ENCODE data around the gene SBK3. TPM values are rescaled to one million over a fixed set of nuclear protein-coding genes. Genes with fewer than 3 reads are reported as not detected.
"Not testable (repeated sequence)": the region's sequence is repeated elsewhere in the genome, so short reads cannot be mapped to it uniquely, and the experiment has no call there.

Gene SBK3
- total RNA-seq, 1 donor from 2014 or later = not detected

- no peak for DNase-seq (ENCODE audit: low spot score)
- Mint-ChIP-seq H3K27me3 (ENCODE audit: low read depth) (no peaks in the 10 kb centered on the region), H3K9me3 (ENCODE audit: low read depth) (no peaks in the 10 kb centered on the region), H3K36me3 (ENCODE audit: low read depth) (peaks cover 15% of the 10 kb centered on the region), H3K4me1 (ENCODE audit: low read depth) (peaks cover 24% of the 10 kb centered on the region), H3K4me3 (ENCODE audit: unreplicated experiment) (peak overlapping the region; percentile 97), H3K27ac (ENCODE audit: unreplicated experiment) (peak overlapping the region; percentile 93)
- no peak for TF ChIP-seq CTCF (IDR thresholded peaks at IDR 0.05)
Observed at GRCh38 chr19:55578761-55579747, 33.7 kb upstream of the SBK3 start.

GRCh38 chr19:55578031-55578760 lies 32.9 kb upstream of the SBK3 start:
- H3K4me3 Mint-ChIP-seq (ENCODE audit: unreplicated experiment) = no peak overlapping the region
- TF ChIP-seq CTCF (IDR thresholded peaks at IDR 0.05) = no peak
- H3K4me1 Mint-ChIP-seq (ENCODE audit: low read depth) = peaks cover 24% of the 10 kb centered on the region
- no peak overlapping the region for H3K27ac Mint-ChIP-seq (ENCODE audit: unreplicated experiment)
- no peaks in the 10 kb centered on the region for H3K27me3 Mint-ChIP-seq (ENCODE audit: low read depth)
- H3K9me3 Mint-ChIP-seq (ENCODE audit: low read depth) = no peaks in the 10 kb centered on the region
- DNase-seq (ENCODE audit: low spot score) = no peak
- peaks cover 15% of the 10 kb centered on the region for H3K36me3 Mint-ChIP-seq (ENCODE audit: low read depth)

GRCh38 chr19:55576746-55577145 lies 31.4 kb upstream of the SBK3 start:
- Mint-ChIP-seq H3K36me3 (ENCODE audit: low read depth) (peaks cover 15% of the 10 kb centered on the region), H3K27me3 (ENCODE audit: low read depth) (no peaks in the 10 kb centered on the region), H3K4me1 (ENCODE audit: low read depth) (peaks cover 19% of the 10 kb centered on the region), H3K27ac (ENCODE audit: unreplicated experiment) (no peak overlapping the region), H3K9me3 (ENCODE audit: low read depth) (no peaks in the 10 kb centered on the region), H3K4me3 (ENCODE audit: unreplicated experiment) (no peak overlapping the region)
- TF ChIP-seq CTCF (IDR thresholded peaks at IDR 0.05) = no peak
- no peak for DNase-seq (ENCODE audit: low spot score)

GRCh38 chr19:55573929-55574328 lies 28.6 kb upstream of the SBK3 start:
- H3K4me1 Mint-ChIP-seq (ENCODE audit: low read depth); H3K4me3 Mint-ChIP-seq (ENCODE audit: unreplicated experiment); H3K27me3 Mint-ChIP-seq (ENCODE audit: low read depth); H3K9me3 Mint-ChIP-seq (ENCODE audit: low read depth); DNase-seq (ENCODE audit: low spot score); H3K27ac Mint-ChIP-seq (ENCODE audit: unreplicated experiment): not testable (repeated sequence)
- H3K36me3 Mint-ChIP-seq (ENCODE audit: low read depth) = peaks cover 11% of the 10 kb centered on the region

GRCh38 chr19:55569477-55569876 lies 24.1 kb upstream of the SBK3 start:
- H3K27me3 Mint-ChIP-seq (ENCODE audit: low read depth); H3K36me3 Mint-ChIP-seq (ENCODE audit: low read depth); DNase-seq (ENCODE audit: low spot score); H3K9me3 Mint-ChIP-seq (ENCODE audit: low read depth); H3K27ac Mint-ChIP-seq (ENCODE audit: unreplicated experiment); H3K4me1 Mint-ChIP-seq (ENCODE audit: low read depth); H3K4me3 Mint-ChIP-seq (ENCODE audit: unreplicated experiment): not testable (repeated sequence)

- H3K36me3 Mint-ChIP-seq (ENCODE audit: low read depth) = no peaks in the 10 kb centered on the region
- DNase-seq (ENCODE audit: low spot score) = no peak
- H3K4me3 Mint-ChIP-seq (ENCODE audit: unreplicated experiment) = no peak overlapping the region
- no peaks in the 10 kb centered on the region for H3K4me1 Mint-ChIP-seq (ENCODE audit: low read depth)
- H3K27me3 Mint-ChIP-seq (ENCODE audit: low read depth) = peaks cover 4% of the 10 kb centered on the region
- no peak for TF ChIP-seq CTCF (IDR thresholded peaks at IDR 0.05)
- H3K9me3 Mint-ChIP-seq (ENCODE audit: low read depth) = no peaks in the 10 kb centered on the region
- no peak overlapping the region for H3K27ac Mint-ChIP-seq (ENCODE audit: unreplicated experiment)
Observed at GRCh38 chr19:55567708-55568328, 22.5 kb upstream of the SBK3 start.

Data from chondrocyte (in vitro differentiated cells).